Ascending aorta (tissue), 2 donors: ENCODE results near the gene MTIF3. TPM values are rescaled to one million over a fixed set of nuclear protein-coding genes. Genes with fewer than 3 reads are reported as not detected.

ENCODE experiments used
- DNase-seq, 2 donors: peaks; one replicate each; pipeline ENCODE4 v3.0.0-alpha.2; 2019; ENCODE audit warnings: low spot score in 2 of 2
- H3K27ac ChIP-seq, 2 donors: fragments of 200-600 bp; sonication (generic); one replicate each; pipeline ENCODE4 v1.5.1; 2016 to 2017; ENCODE audit warnings: mild to moderate bottlenecking in 1 of 2
- H3K27me3 ChIP-seq: fragments of 200-600 bp; sonication (generic); one replicate; pipeline ENCODE4 v1.5.1; 2017
- H3K36me3 ChIP-seq, 2 donors: fragments of 200-600 bp; sonication (generic); one replicate each; pipeline ENCODE4 v1.5.1; 2016
- H3K4me1 ChIP-seq, 2 donors: fragments of 200-600 bp; sonication (generic); one replicate each; pipeline ENCODE4 v1.5.1; 2016 to 2017; ENCODE audit warnings: mild to moderate bottlenecking in 1 of 2
- H3K4me3 ChIP-seq, 2 donors: fragments of 200-600 bp; sonication (generic); one replicate each; pipeline ENCODE4 v1.5.1; 2016 to 2017; ENCODE audit warnings: mild to moderate bottlenecking in 1 of 2
- H3K9me3 ChIP-seq, 2 donors: fragments of 200-600 bp; sonication (generic); one replicate each; pipeline ENCODE4 v1.5.1; 2016
- intact Hi-C: fragments of 100-400 bp; cut with DNase I; formaldehyde crosslinking; loops from one replicate; pipeline ENCODE4 v1.15.1; 2023
- total RNA-seq: library from RNA; depleted of rRNA; stranded (reverse); fragments of >200 nt; gene quantifications from one replicate; pipeline ENCODE4 v1.1.0, GENCODE V29; 2016
- TF ChIP-seq, protein P1 (sequence below), 3 experiments: fragments of 200-600 bp in 2 of 3; fragments of 450-650 bp in 1 of 3; sonication (generic) in 2 of 3; IDR thresholded peaks; one replicate each; pipeline ENCODE4 v1.5.1; 2016 to 2019; ENCODE audit warnings: antibody characterized with exemption in 3 of 3, mild to moderate bottlenecking in 1 of 3, moderate library complexity in 1 of 3

Gene MTIF3
- total RNA-seq, 1 donor from 2014 or later: 23.6 TPM

GRCh38 chr13:27450921-27451471 is 632 bp upstream of the MTIF3 start:
- DNase-seq: peak in 1 of 2 donors; percentile 70
- intact Hi-C loops: loop anchor here (1.0 to 10.0 kb wide), 7 partner anchors 27 to 896 kb away; partner anchors contain the start of genes GTF3A, LNX2, RASL11A and WASF3
- Histone ChIP-seq H3K4me1 (peaks cover 3 to 15% of the 10 kb centered on the region in 2 donors), H3K9me3 (no peaks in the 10 kb centered on the region), H3K36me3 (no peaks in the 10 kb centered on the region), H3K4me3 (peak overlapping the region; percentile 93 to 99), H3K27me3 (no peaks in the 10 kb centered on the region), H3K27ac (peak overlapping the region; percentile 96 to 97)
- TF ChIP-seq, protein P1, sequence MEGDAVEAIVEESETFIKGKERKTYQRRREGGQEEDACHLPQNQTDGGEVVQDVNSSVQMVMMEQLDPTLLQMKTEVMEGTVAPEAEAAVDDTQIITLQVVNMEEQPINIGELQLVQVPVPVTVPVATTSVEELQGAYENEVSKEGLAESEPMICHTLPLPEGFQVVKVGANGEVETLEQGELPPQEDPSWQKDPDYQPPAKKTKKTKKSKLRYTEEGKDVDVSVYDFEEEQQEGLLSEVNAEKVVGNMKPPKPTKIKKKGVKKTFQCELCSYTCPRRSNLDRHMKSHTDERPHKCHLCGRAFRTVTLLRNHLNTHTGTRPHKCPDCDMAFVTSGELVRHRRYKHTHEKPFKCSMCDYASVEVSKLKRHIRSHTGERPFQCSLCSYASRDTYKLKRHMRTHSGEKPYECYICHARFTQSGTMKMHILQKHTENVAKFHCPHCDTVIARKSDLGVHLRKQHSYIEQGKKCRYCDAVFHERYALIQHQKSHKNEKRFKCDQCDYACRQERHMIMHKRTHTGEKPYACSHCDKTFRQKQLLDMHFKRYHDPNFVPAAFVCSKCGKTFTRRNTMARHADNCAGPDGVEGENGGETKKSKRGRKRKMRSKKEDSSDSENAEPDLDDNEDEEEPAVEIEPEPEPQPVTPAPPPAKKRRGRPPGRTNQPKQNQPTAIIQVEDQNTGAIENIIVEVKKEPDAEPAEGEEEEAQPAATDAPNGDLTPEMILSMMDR (IDR thresholded peaks at IDR 0.05): no peak

- TF ChIP-seq, protein P1 (IDR thresholded peaks at IDR 0.05): no peak
- intact Hi-C loops: no loop called here
- H3K36me3 ChIP-seq: no peaks in the 10 kb centered on the region
Measured at GRCh38 chr13:27449081-27449603, 1.2 kb downstream of the MTIF3 start.

DNA sequence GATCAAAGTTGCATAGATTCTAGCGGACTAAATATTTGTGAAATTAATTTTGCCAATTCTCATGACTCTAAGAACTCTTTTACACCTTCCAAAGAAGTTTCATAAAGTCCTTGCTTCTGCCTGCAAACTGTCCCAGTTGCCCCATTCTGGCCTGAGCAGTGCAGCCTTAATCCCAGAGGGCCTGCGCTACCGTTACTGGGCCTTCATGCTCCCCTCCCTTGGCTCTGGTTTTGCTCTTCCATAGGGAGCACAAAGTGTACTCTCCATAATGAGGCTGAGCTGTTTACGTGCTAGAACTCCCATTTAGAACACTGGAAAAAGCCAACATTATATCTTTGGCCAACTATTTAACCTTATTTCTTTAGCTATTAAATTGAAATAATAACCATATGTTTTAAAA is 2.1 kb downstream of the MTIF3 start:
- TF ChIP-seq, protein P1 (IDR thresholded peaks at IDR 0.05): no peak
- Histone ChIP-seq H3K9me3 (no peaks in the 10 kb centered on the region), H3K27me3 (no peaks in the 10 kb centered on the region), H3K4me1 (peaks cover 3 to 15% of the 10 kb centered on the region in 2 donors), H3K36me3 (no peaks in the 10 kb centered on the region), H3K27ac (no peak overlapping the region), H3K4me3 (no peak overlapping the region)
- no peak for DNase-seq
- intact Hi-C loops: no loop called here

More at GRCh38 chr13:27449081-27449603, 1.2 kb downstream of the MTIF3 start:
- no peak for DNase-seq
- Histone ChIP-seq H3K27ac (peak overlapping the region; percentile 96 to 97), H3K4me3 (peak overlapping the region; percentile 93 to 99), H3K9me3 (no peaks in the 10 kb centered on the region), H3K4me1 (peaks cover 3 to 15% of the 10 kb centered on the region in 2 donors), H3K27me3 (no peaks in the 10 kb centered on the region)

- Histone ChIP-seq H3K4me1 (peaks cover 3 to 15% of the 10 kb centered on the region in 2 donors), H3K27ac (no peak overlapping the region), H3K4me3 (no peak overlapping the region), H3K27me3 (no peaks in the 10 kb centered on the region), H3K36me3 (peaks cover 0 to 2% of the 10 kb centered on the region in 2 donors), H3K9me3 (no peaks in the 10 kb centered on the region)
- DNase-seq: no peak
- intact Hi-C loops: no loop called here
- TF ChIP-seq, protein P1 (IDR thresholded peaks at IDR 0.05): no peak
Measured at GRCh38 chr13:27446986-27447583, 3.3 kb downstream of the MTIF3 start.

- TF ChIP-seq, protein P1 (IDR thresholded peaks at IDR 0.05): no peak
- no peaks in the 10 kb centered on the region for H3K9me3 ChIP-seq
- no peaks in the 10 kb centered on the region for H3K27me3 ChIP-seq
- H3K27ac ChIP-seq: no peak overlapping the region
- H3K4me1 ChIP-seq: no peaks in the 10 kb centered on the region
- intact Hi-C loops: no loop called here
- DNase-seq: no peak
- H3K4me3 ChIP-seq: no peak overlapping the region
- peaks cover 11 to 19% of the 10 kb centered on the region in 2 donors for H3K36me3 ChIP-seq
Measured at GRCh38 chr13:27442797-27443196, 7.6 kb downstream of the MTIF3 start.
